Cardiac muscle cell (in vitro differentiated cells and primary cell): Measurements from ENCODE around the gene AGAP1. TPM values are rescaled to one million over a fixed set of nuclear protein-coding genes. Genes with fewer than 3 reads are reported as not detected.

Experiments
- DNase-seq, 2 donors: peaks; one replicate each; pipeline versions ENCODE4 v3.0.0 to v3.0.0-alpha.2; 2010 to 2017; ENCODE audit warnings: low read depth in 1 of 2, low spot score in 1 of 2
- H3K27ac ChIP-seq: fragments of 200-600 bp; sonication (generic); 2 replicates; pipeline ENCODE4 v1.5.1; 2016
- H3K27me3 ChIP-seq: fragments of 200-600 bp; sonication (generic); 2 replicates; pipeline ENCODE4 v1.6.0; 2016; ENCODE audit warnings: control low read depth
- H3K36me3 ChIP-seq: fragments of 200-600 bp; sonication (generic); 2 replicates; pipeline ENCODE4 v1.5.1; 2016; ENCODE audit warnings: control low read depth
- H3K4me1 ChIP-seq: fragments of 200-600 bp; sonication (generic); 2 replicates; pipeline ENCODE4 v1.8.1; 2017; ENCODE audit warnings: low read depth, mild to moderate bottlenecking, mixed run types
- H3K4me3 ChIP-seq: fragments of 200-600 bp; sonication (generic); 2 replicates; pipeline ENCODE4 v1.5.1; 2016; ENCODE audit warnings: mild to moderate bottlenecking
- H3K9me3 ChIP-seq: fragments of 200-600 bp; sonication (generic); 2 replicates; pipeline ENCODE4 v1.5.1; 2017; ENCODE audit warnings: low read depth, mild to moderate bottlenecking, control low read depth
- CTCF ChIP-seq: IDR thresholded peaks from 2 replicates; pipeline ENCODE4 v1.5.1; 2012; ENCODE audit warnings: low read depth, mild to moderate bottlenecking, low read length
- polyA plus RNA-seq: library from polyadenylated mRNA; unstranded; fragments of >200 nt; fragmentation: Nextera tagmentation; extraction: Ambion mirVana; gene quantifications from 2 replicates; pipeline ENCODE4 v1.2.1, GENCODE V29; 2016
- total RNA-seq: library from RNA; depleted of rRNA; stranded (reverse); fragments of >200 nt; gene quantifications from 2 replicates; pipeline ENCODE4 v1.2.3, GENCODE V29; 2016

Gene AGAP1
- total and polyA plus RNA-seq, 2 experiments from 2014 or later = 8.6 to 38.2 TPM

- Histone ChIP-seq H3K4me1 (peaks cover 12% of the 10 kb centered on the region), H3K36me3 (no peaks in the 10 kb centered on the region), H3K27me3 (peaks cover 100% of the 10 kb centered on the region), H3K4me3 (peak overlapping the region; percentile 40), H3K9me3 (no peaks in the 10 kb centered on the region), H3K27ac (no peak overlapping the region)
- no peak for DNase-seq
- no peak for TF ChIP-seq CTCF
Observed at GRCh38 chr2:236162882-236163470, 669.1 kb downstream of the AGAP1 start.

GRCh38 chr2:236163471-236164200 is 669.8 kb downstream of the AGAP1 start:
- H3K27ac ChIP-seq = no peak overlapping the region
- DNase-seq = no peak
- no peaks in the 10 kb centered on the region for H3K9me3 ChIP-seq
- no peak for TF ChIP-seq CTCF
- H3K27me3 ChIP-seq = peaks cover 100% of the 10 kb centered on the region
- no peaks in the 10 kb centered on the region for H3K36me3 ChIP-seq
- peak overlapping the region; percentile 40 for H3K4me3 ChIP-seq
- peaks cover 12% of the 10 kb centered on the region for H3K4me1 ChIP-seq

- TF ChIP-seq CTCF = no peak
- Histone ChIP-seq H3K9me3 (no peaks in the 10 kb centered on the region), H3K4me1 (peaks cover 12% of the 10 kb centered on the region), H3K36me3 (no peaks in the 10 kb centered on the region), H3K27ac (no peak overlapping the region), H3K4me3 (peak overlapping the region; percentile 40), H3K27me3 (peaks cover 100% of the 10 kb centered on the region)
- DNase-seq = peak in 1 of 2 donors; percentile 65
Observed at GRCh38 chr2:236164201-236164924, 670.5 kb downstream of the AGAP1 start.

GRCh38 chr2:236164925-236165841 is 671.3 kb downstream of the AGAP1 start:
- Histone ChIP-seq H3K4me1 (peaks cover 12% of the 10 kb centered on the region), H3K27me3 (peaks cover 100% of the 10 kb centered on the region), H3K36me3 (no peaks in the 10 kb centered on the region), H3K9me3 (no peaks in the 10 kb centered on the region), H3K27ac (no peak overlapping the region), H3K4me3 (peak overlapping the region; percentile 40)
- no peak for TF ChIP-seq CTCF
- DNase-seq = no peak
